OCI-LY1 (cell line): ENCODE data around the gene SORCS3.

ENCODE experiments used
- EZH2 ChIP-seq: fragments of 200-600 bp; sonication (generic), shearing (Covaris generic); IDR thresholded peaks from 2 replicates; pipeline ENCODE4 v1.8.0; 2017; ENCODE audit warnings: borderline replicate concordance, mixed run types, mild to moderate bottlenecking, antibody characterized with exemption, low read length, moderate library complexity, mixed read lengths
- TF ChIP-seq, protein P1 (sequence below): fragments of 200-600 bp; sonication (generic), shearing (Covaris generic); IDR thresholded peaks from 2 replicates; pipeline ENCODE4 v1.5.1; 2017; ENCODE audit warnings: mild to moderate bottlenecking, antibody characterized with exemption, low read length, moderate library complexity, mixed read lengths

DNA sequence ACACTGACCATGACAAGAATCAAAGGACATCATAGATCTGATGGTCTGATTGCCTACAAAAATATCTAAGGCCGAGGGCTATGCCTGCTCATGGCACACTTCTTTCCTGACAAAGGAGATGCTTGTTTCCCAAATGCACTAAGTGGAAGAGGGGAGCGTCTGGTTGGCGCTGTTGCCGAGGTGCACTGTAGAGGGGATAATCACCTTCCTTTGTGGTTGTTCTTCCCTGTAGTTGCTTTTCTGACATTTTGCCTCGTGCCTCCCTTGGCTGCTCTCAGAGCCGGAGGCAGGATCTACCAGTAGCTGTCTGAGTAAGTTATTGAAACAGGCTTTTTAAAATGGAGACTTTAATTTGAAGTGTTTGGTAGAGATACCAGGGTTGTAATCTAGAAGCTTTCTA lies 352.0 kb downstream of the SORCS3 start:
- TF ChIP-seq, protein P1, sequence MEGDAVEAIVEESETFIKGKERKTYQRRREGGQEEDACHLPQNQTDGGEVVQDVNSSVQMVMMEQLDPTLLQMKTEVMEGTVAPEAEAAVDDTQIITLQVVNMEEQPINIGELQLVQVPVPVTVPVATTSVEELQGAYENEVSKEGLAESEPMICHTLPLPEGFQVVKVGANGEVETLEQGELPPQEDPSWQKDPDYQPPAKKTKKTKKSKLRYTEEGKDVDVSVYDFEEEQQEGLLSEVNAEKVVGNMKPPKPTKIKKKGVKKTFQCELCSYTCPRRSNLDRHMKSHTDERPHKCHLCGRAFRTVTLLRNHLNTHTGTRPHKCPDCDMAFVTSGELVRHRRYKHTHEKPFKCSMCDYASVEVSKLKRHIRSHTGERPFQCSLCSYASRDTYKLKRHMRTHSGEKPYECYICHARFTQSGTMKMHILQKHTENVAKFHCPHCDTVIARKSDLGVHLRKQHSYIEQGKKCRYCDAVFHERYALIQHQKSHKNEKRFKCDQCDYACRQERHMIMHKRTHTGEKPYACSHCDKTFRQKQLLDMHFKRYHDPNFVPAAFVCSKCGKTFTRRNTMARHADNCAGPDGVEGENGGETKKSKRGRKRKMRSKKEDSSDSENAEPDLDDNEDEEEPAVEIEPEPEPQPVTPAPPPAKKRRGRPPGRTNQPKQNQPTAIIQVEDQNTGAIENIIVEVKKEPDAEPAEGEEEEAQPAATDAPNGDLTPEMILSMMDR = no peak
- no peak for TF ChIP-seq EZH2
